DND-41 (cell line): ENCODE results near the gene VGLL2.

Experiments
- ATAC-seq: fragments of 200-7000 bp; cut with Tn5 transposase; 3 replicates; pipeline ENCODE4 v1.9.1; 2021; ENCODE audit warnings: low read depth; ENCODE audit not compliant: insufficient read depth
- DNase-seq: peaks from one replicate; pipeline ENCODE4 v3.0.0-alpha.2; 2020
- H2AFZ ChIP-seq: 2 replicates; pipeline ENCODE4 v1.6.0; 2012; ENCODE audit warnings: low read depth, low read length
- H3K27ac ChIP-seq: 2 replicates; pipeline ENCODE4 v1.5.1; 2012; ENCODE audit warnings: low read length, inconsistent platforms
- H3K27me3 ChIP-seq: fragments of 200-600 bp; sonication (generic); 2 replicates; pipeline ENCODE4 v1.6.0; 2012; ENCODE audit warnings: low read length, mild to moderate bottlenecking, inconsistent platforms; ENCODE audit not compliant: insufficient read depth, poor library complexity
- H3K36me3 ChIP-seq: 2 replicates; pipeline ENCODE4 v1.5.1; 2012; ENCODE audit warnings: low read length, inconsistent platforms; ENCODE audit not compliant: insufficient read depth
- H3K4me1 ChIP-seq: 2 replicates; pipeline ENCODE4 v1.5.1; 2012; ENCODE audit warnings: mild to moderate bottlenecking, low read length; ENCODE audit not compliant: insufficient read depth
- H3K4me2 ChIP-seq: 2 replicates; pipeline ENCODE4 v1.6.0; 2012; ENCODE audit warnings: mild to moderate bottlenecking, moderate library complexity, low read length, inconsistent platforms; ENCODE audit not compliant: insufficient read depth
- H3K4me3 ChIP-seq, 2 experiments: fragments of 200-600 bp in 1 of 2; shearing (Covaris generic) in 1 of 2; 2 replicates each; pipeline ENCODE4 v1.5.1; 2012 to 2016; ENCODE audit warnings: inconsistent platforms in 2 of 2, low read length in 2 of 2, mild to moderate bottlenecking in 2 of 2, low read depth in 1 of 2, moderate library complexity in 1 of 2
- H3K79me2 ChIP-seq: 2 replicates; pipeline ENCODE4 v1.6.0; 2012; ENCODE audit warnings: low read length, inconsistent platforms; ENCODE audit not compliant: insufficient read depth
- H3K9ac ChIP-seq: 2 replicates; pipeline ENCODE4 v1.6.0; 2012; ENCODE audit warnings: low read depth, mild to moderate bottlenecking, inconsistent platforms, low read length, moderate library complexity
- H3K9me3 ChIP-seq: 2 replicates; pipeline ENCODE4 v1.5.1; 2012; ENCODE audit warnings: low read length, moderate library complexity, mild to moderate bottlenecking, inconsistent platforms; ENCODE audit not compliant: insufficient read depth, severe bottlenecking
- H4K20me1 ChIP-seq: 2 replicates; pipeline ENCODE4 v1.6.0; 2012; ENCODE audit warnings: low read length; ENCODE audit not compliant: insufficient read depth
- EZH2 ChIP-seq: IDR thresholded peaks from 3 replicates; pipeline ENCODE4 v1.6.1; 2012; ENCODE audit warnings: borderline replicate concordance, low read depth, mild to moderate bottlenecking, moderate library complexity, low read length, inconsistent platforms; ENCODE audit not compliant: severe bottlenecking
- TF ChIP-seq, protein P1 (sequence below): IDR thresholded peaks from 2 replicates; pipeline ENCODE4 v1.5.1; 2012; ENCODE audit warnings: borderline replicate concordance, low read length, moderate library complexity, mild to moderate bottlenecking; ENCODE audit not compliant: poor library complexity, severe bottlenecking; ENCODE audit errors: extremely low read depth

VGLL2 gene, protein sequence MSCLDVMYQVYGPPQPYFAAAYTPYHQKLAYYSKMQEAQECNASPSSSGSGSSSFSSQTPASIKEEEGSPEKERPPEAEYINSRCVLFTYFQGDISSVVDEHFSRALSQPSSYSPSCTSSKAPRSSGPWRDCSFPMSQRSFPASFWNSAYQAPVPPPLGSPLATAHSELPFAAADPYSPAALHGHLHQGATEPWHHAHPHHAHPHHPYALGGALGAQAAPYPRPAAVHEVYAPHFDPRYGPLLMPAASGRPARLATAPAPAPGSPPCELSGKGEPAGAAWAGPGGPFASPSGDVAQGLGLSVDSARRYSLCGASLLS

DNA sequence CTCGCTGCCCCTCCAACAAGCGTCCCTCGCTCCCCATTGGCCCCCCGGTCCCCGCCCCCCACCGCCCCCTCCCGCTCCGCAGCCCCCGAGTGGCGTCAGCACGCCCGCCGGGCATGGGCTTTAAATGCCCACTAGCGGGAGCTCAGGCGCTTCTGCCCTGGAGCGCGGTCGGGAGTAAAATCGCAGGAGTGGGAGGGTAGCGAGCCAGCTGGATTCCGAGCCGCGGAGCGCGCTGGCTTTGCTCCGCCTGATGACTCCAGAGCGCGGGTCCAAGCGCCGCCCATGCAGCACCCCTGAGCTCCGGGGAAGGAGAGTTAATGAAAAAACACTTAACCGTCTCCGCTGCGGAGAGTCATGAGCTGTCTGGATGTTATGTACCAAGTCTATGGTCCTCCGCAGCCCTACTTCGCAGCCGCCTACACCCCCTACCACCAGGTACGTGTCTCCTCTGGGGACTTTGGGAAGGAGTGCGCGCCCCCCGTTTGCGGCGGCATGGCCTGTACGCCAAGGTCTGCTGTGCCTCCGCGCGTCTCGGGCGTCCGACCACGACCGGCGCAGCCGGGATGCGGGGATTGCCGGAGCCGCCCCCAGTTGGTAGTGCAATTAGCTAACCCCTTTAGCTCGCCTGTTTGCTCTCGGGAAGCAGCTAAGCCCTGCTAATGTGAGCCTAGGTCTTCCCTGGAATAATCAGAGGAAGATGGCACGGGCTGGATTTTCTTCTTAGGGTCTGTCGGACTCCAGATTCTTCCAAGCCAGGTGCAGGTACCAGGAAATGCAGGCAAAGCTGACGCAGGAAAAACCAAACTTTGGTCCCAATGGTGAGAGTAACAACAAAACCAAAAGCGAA is at the start of gene VGLL2:
VGLL2 (plus strand) TSS at position 149 of the 847 bp plus-strand sequence; CDS start at position 355, 206 bp downstream.
- Histone ChIP-seq H4K20me1 (no peaks in the 10 kb centered on the region), H3K4me3 (no peak within 1 kb of the TSS), H3K4me1 (no peaks in the 10 kb centered on the region), H3K9ac (no peak within 1 kb of the TSS), H3K36me3 (no peaks in the 10 kb centered on the region), H3K27me3 (peaks cover 12% of the 10 kb centered on the region), H3K9me3 (no peaks in the 10 kb centered on the region), H3K79me2 (no peaks in the 10 kb centered on the region), H3K4me2 (no peak within 1 kb of the TSS), H3K27ac (no peak within 1 kb of the TSS), H2AFZ (no peak within 1 kb of the TSS)
- TF ChIP-seq, protein P1, sequence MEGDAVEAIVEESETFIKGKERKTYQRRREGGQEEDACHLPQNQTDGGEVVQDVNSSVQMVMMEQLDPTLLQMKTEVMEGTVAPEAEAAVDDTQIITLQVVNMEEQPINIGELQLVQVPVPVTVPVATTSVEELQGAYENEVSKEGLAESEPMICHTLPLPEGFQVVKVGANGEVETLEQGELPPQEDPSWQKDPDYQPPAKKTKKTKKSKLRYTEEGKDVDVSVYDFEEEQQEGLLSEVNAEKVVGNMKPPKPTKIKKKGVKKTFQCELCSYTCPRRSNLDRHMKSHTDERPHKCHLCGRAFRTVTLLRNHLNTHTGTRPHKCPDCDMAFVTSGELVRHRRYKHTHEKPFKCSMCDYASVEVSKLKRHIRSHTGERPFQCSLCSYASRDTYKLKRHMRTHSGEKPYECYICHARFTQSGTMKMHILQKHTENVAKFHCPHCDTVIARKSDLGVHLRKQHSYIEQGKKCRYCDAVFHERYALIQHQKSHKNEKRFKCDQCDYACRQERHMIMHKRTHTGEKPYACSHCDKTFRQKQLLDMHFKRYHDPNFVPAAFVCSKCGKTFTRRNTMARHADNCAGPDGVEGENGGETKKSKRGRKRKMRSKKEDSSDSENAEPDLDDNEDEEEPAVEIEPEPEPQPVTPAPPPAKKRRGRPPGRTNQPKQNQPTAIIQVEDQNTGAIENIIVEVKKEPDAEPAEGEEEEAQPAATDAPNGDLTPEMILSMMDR, result no peak
- no peak for TF ChIP-seq EZH2
- no peak for DNase-seq
- ATAC-seq, result no peak

GRCh38 chr6:117222861-117223260 is 42.5 kb upstream of the VGLL2 start:
- H3K9me3 ChIP-seq, result no peaks in the 10 kb centered on the region

GRCh38 chr6:117226778-117227177 is 38.6 kb upstream of the VGLL2 start:
- H3K9me3 ChIP-seq, result no peaks in the 10 kb centered on the region
- DNase-seq (no peak), ATAC-seq (no peak)
- H3K27ac ChIP-seq, result no peak overlapping the region
- no peaks in the 10 kb centered on the region for H4K20me1 ChIP-seq
- H3K4me3 ChIP-seq, result no peak overlapping the region
- no peaks in the 10 kb centered on the region for H3K36me3 ChIP-seq
- H2AFZ ChIP-seq, result no peak overlapping the region
- no peak overlapping the region for H3K4me2 ChIP-seq
- no peaks in the 10 kb centered on the region for H3K79me2 ChIP-seq
- TF ChIP-seq, protein P1, result no peak
- TF ChIP-seq EZH2, result no peak
- H3K9ac ChIP-seq, result no peak overlapping the region
- H3K27me3 ChIP-seq, result no peaks in the 10 kb centered on the region
- no peaks in the 10 kb centered on the region for H3K4me1 ChIP-seq

More at GRCh38 chr6:117222861-117223260, 42.5 kb upstream of the VGLL2 start:
- no peak overlapping the region for H3K27ac ChIP-seq
- TF ChIP-seq, protein P1, result no peak
- no peak for TF ChIP-seq EZH2
- H3K79me2 ChIP-seq, result no peaks in the 10 kb centered on the region
- H2AFZ ChIP-seq, result no peak overlapping the region
- H3K9ac ChIP-seq, result no peak overlapping the region
- ATAC-seq (no peak), DNase-seq (no peak)
- no peaks in the 10 kb centered on the region for H3K36me3 ChIP-seq
- no peaks in the 10 kb centered on the region for H4K20me1 ChIP-seq
- H3K4me3 ChIP-seq, result no peak overlapping the region
- no peaks in the 10 kb centered on the region for H3K27me3 ChIP-seq
- H3K4me2 ChIP-seq, result no peak overlapping the region
- H3K4me1 ChIP-seq, result no peaks in the 10 kb centered on the region
